Prostate gland (tissue), 2 donors: ENCODE results near the gene MYL7.

ENCODE experiments used
- POLR2AphosphoS5 ChIP-seq: sonication (generic); formaldehyde crosslinking; IDR thresholded peaks from one replicate; pipeline ENCODE4 v1.6.1; 2017; ENCODE audit warnings: antibody characterized with exemption
- TF ChIP-seq, protein P1 (sequence below), 4 experiments: fragments of 200-600 bp in 2 of 4; fragments of 450-650 bp in 2 of 4; sonication (generic) in 2 of 4; IDR thresholded peaks; 1 replicate in 3 of 4; 2 replicates in 1 of 4; pipeline ENCODE4 v1.5.1; 2016 to 2019; ENCODE audit warnings: antibody characterized with exemption in 4 of 4, mild to moderate bottlenecking in 2 of 4, moderate library complexity in 2 of 4

DNA sequence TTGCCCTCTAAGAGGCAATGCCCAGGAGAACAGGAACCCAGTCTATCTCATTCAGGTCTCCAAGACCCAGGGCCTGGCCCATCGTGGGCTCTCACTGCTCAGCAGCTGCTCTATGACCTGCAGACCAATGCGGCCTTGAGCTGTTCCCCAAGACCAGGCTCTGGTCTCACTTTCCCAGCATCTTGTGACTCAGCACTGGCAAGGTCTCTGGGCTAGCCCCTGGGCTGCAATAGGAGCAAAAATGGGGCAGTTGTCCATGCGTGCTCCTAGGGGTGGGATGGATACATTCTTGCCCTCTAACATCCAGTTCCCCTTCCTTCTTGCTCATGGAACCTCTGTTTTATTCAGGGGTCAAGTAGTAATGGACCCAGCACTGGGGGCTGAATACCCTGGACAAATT lies 34.6 kb upstream of the MYL7 start:
- no peak for TF ChIP-seq POLR2AphosphoS5
- TF ChIP-seq, protein P1, sequence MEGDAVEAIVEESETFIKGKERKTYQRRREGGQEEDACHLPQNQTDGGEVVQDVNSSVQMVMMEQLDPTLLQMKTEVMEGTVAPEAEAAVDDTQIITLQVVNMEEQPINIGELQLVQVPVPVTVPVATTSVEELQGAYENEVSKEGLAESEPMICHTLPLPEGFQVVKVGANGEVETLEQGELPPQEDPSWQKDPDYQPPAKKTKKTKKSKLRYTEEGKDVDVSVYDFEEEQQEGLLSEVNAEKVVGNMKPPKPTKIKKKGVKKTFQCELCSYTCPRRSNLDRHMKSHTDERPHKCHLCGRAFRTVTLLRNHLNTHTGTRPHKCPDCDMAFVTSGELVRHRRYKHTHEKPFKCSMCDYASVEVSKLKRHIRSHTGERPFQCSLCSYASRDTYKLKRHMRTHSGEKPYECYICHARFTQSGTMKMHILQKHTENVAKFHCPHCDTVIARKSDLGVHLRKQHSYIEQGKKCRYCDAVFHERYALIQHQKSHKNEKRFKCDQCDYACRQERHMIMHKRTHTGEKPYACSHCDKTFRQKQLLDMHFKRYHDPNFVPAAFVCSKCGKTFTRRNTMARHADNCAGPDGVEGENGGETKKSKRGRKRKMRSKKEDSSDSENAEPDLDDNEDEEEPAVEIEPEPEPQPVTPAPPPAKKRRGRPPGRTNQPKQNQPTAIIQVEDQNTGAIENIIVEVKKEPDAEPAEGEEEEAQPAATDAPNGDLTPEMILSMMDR (IDR thresholded peaks at IDR 0.05) = no peak
